Inflammatory macrophage (primary cell): ENCODE data around the gene PTPRR.

Experiments
- DNase-seq, 2 donors: peaks; one replicate each; pipeline ENCODE4 v3.0.0-alpha.2; 2020 to 2022

The PTPRR gene

GRCh38 chr12:70908978-70909377 lies 11.6 kb downstream of the PTPRR start:
- no peak for DNase-seq

DNA sequence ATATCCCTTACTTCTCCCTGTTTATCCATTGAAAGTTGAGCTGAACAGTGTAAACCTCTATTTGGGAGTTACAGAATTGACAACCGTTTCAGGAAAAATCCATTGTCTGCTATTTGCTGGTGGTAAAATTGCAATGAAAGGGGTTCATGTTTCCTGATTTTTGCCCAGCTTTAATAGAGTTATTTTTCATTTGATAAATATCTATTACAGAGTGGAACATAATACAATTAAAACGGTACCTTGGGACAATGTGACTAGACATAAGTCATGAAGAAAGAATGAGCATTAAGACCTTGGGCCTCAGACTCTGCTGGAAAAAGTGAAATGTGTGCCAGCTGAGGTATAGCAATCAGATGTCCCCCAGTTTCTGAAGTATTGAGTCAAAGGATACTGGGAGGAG lies 13.1 kb downstream of the PTPRR start:
- no peak for DNase-seq

DNA sequence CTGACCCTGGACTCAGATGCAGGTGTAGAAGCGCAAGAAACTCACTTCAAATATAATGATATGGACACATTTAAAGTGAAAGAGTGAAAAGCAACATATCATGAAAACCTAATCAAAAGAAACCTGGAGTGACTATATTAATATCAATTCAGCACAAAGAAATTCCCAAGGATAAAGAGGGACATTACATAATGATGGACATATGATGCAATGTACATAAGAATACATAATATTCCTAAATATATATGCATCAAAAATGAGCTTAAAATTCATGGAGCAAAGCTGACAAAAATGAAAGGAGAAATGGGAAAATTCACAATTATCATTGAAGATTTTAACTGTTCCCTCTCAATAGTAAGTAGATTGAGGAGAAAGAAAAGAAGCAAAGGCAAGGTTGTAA lies 24.6 kb downstream of the PTPRR start:
- no peak for DNase-seq

DNA sequence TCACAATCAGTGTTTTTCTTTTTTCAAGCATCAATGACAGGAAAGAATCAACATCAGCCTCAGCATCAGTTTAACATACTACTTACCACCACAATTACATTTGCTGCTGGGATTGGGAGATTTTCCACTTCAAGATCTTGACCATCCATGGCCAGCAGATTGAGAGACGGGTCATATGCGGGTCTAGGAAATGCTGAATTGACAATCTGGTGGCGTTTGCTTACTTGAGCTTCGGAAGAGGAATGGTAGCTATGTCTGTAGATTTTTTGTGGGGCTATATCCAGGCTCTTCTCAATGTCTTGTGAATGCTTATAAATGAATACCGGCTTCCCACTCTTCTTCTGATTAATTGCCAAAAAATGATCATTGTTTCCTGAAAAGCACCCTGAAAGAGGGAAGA lies 27.9 kb downstream of the PTPRR start:
- DNase-seq = no peak

DNA sequence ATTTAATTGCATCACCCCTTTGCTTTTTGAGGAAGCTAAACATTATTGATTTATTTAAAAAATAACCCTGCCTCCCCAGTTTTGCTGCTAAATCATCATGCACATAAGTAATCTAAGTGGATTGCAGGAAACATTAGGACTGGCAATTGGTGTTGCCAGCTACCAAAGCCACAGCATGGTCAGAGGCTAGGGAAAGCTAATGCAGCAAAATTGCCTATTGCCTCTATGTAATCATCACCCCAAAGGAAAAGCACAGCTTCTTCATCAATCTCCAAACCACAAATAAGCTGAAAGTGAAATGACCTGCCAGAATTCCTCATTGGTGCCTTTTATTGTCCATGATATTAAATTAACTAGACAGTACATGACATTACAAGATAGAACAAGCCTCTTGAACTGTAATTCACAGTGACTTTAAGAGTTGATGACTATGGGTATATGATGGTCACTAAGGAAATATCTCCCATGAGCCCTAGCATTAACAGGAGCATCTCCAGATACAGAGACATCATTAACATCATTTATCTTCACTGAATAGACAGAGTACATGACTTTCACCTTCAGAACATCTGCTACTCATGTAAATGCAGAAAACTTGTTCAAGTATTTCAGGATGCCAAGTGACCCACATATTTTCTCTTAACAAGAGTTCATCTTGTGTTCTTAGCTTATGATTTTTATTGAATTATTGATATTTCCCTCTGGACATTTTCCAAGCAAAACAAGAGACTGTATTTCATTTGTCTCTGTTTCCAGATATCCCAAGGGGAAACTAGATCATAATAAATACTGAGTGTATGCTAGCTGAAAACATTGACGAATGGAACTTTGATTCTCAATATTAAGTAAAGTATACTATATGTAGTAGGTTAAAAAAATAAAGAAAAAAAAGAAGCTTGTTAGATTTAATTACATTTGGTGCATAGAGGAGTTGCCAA lies 29.4 kb downstream of the PTPRR start:
- DNase-seq = no peak

DNA sequence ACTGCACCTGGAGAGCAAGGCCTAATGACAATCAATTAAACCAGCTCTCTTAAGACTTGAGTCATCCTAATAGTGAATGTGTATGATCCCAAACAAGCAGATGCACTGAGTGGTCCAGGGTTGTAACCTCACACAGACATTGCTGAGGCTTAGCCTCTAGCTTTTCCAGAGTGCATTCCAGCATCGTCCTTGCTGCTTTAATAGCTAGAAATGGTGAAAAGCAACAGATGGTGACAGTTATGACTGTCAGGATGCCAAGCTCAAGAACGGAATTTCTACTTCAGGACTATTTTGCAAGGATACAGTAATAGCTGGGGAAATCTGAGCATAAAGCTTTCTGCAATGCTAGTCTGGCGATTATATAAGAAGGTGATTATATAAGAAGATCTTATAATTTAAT lies 34.6 kb downstream of the PTPRR start:
- DNase-seq = no peak

DNA sequence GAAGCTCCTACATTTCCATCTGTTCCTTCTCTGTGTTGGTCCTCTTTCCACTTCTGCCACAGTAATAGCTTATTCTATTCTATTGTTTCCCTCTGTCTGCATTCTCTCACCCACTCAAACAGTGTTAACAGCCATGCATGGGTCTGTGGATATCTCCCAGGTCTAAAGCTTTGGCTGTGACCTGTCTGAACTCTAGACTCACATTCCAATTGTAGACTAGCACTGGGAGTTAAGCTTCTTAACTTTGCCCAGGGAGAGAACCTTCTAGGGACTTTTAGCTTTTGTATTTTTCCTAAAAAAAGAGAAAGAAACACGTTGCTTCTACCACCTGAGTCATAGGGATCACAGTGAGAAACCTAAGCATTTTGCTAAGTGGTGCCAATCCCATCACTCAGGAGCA lies 36.7 kb downstream of the PTPRR start:
- no peak for DNase-seq

DNA sequence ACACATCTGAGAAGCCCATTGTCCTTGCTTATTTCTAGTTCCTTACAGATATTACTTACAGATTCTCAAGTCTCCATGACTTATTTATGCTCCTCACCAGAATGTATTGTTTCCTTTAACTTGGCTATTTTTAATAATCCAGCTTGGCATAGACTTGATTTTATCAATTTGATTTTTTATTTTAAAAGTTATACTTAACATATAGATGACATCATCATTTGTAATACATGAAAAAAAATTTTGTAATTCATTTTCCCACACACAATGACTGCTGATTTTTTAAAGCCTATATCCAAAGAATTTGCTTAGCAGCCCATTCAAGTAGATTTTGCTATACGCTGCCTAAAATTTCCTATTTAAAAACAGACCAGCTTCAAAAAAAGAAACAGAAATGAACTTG lies 39.8 kb downstream of the PTPRR start:
- no peak for DNase-seq

DNA sequence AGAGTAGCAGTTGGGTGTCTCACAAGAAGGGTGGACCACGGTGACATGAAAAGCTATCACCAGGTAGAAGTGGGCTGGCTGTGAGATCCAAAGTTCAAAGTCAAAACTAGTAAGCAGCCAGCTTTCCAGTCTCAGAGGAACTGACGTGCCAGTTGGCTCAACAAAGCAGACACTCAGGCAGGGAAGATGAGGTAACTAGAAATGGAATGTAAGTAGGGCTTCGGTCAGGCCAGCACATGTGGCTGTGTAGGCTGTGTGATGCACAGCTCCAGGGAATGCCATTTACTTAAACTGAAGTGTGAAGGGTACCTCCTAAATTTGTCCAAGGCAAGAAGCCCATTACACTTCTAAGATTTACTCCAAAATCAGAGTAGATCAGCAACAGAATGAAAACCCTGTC lies 43.6 kb downstream of the PTPRR start:
- DNase-seq = no peak

- no peak for DNase-seq
Measured at GRCh38 chr12:70875628-70876027, 44.9 kb downstream of the PTPRR start.

GRCh38 chr12:70854881-70855568 lies 65.5 kb downstream of the PTPRR start:
- DNase-seq = no peak

DNA sequence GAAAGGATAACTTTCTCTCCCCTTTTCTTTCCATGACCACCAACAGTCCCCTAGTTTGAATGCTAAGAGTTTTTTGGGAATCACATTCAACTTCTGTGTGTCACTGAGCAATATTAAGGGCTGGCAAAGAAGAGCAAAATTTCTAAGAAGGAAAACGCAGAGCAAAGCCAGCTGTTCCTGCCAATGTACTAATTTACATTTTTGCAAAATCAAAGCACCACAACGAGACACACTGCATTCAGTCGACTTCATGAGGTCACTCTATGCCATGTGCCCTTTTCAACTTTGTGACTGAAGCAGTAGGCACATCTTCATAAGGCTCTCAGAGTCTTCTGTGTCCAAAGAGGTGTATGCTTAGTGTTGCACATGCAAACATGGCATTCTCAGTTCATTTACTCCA lies 66.4 kb downstream of the PTPRR start:
- no peak for DNase-seq

GRCh38 chr12:70853326-70853725 lies 67.2 kb downstream of the PTPRR start:
- DNase-seq = peak; percentile 12 to 40

- DNase-seq = no peak
Measured at GRCh38 chr12:70852416-70853150, 68.0 kb downstream of the PTPRR start.

DNA sequence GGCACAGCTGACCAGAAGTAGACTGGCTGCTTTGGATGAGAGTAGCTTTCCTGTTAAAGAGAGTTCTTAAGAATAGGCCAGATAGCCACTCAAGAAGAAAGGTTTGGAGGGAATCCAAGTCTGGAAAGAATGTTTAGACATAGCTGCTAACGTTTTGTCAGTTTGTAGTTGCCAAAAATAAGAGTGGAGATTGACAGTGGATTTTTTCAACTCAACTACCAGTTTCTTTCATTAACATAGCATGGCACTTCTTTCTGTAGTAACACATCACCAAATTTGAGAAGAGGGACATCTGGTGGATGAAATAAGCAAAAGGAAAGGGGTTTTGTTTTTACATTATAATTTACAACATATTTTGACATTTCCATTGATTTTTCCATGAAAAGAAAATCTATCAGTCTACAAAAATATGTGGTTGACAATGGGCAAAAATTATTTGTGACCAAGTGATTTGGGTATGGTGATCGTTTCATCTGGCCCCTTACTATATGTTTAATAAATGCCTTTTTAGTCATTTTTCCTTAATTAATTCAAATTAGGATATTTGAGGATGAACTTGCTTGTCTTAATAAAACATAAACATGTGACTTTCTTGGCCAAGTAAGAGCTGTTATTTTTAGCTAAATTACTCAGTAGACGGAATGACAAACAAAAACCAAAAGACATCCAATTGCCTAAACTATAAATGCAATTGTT lies 71.1 kb downstream of the PTPRR start:
- DNase-seq = no peak

DNA sequence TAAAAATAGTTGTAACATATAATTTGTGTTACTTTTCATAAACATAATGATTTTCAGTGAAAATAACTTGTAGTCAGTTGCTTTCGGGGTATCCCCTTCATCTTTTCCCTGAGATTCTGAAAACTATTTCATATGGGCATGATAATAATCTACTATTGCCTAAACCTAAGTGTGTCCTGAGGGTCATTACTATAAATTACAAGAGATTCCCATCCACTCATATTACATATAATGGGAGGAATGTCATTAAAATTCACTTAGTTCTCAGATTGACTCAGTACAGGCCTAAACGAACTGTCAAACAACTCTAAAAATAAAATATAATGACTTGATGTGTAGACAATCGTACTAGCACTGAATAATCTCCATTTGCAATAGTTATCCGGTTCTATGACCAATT lies 72.7 kb downstream of the PTPRR start:
- no peak for DNase-seq

- no peak for DNase-seq
Measured at GRCh38 chr12:70845268-70845667, 75.3 kb downstream of the PTPRR start.

DNA sequence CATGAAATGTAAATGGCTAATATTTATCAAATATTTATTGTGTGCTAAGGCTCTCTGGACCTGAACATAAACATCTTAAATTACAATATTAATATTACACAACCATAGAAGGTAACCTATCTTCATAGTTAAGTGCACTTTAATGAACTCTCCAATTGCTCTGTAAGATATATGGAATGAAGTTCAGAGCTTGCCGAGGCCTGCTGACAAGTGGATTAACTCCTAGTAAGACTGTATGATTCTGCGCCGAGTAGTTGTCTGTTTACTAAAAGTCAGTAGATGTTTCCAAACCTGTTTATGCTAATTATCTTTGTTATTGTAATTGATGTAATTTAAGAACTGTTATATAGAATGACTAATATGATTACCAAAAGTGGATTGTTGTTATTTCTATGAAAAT lies 77.2 kb downstream of the PTPRR start:
- DNase-seq = no peak

DNA sequence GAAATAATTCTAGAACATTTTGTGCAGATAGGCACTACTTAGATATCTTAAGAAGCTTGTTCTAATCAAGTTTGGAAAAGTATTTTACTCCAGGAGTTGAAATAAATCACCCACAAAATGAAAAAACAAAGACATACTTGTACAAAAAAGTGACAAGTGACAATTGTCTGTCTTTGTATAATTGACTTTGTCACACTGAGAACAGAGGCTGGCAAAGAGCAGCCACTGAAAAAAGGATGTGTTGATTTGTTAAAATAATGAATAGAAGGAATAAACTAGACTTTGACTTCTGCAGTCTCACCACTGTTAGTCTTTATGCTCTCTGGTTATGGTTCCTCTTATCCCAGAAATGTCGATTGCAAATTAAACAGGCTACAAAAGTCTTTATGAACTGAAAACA lies 77.6 kb downstream of the PTPRR start:
- DNase-seq = no peak

GRCh38 chr12:70842136-70842535 lies 78.4 kb downstream of the PTPRR start:
- DNase-seq = no peak

GRCh38 chr12:70840656-70841350 lies 79.7 kb downstream of the PTPRR start:
- no peak for DNase-seq

DNA sequence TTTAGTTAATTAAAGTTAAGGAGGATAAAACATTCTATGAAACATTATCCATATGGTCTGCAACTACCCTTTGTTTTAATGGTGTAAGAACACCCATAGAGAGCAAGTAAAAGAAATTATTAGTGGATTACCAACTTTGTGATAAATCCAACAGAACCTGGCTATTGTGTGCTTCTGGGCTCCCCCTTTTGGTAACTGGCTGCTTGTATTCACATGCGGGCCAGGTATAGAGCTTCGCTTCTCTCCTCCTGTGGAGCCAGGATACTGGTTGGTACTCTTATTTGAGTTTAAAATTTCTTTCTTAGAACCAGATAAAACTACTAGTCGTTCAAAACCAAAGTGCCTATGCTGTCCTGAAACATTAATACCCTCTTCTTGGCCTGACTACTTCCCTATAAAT lies 81.0 kb downstream of the PTPRR start:
- no peak for DNase-seq
